HG02840 (cell line): Measurements from ENCODE around the gene CAMTA1.

Experiments
- ATAC-seq: cut with Tn5 transposase; IDR thresholded peaks from one replicate; pipeline ENCODE4 v1.9.1; 2021; ENCODE audit warnings: mild to moderate bottlenecking, moderate library complexity, moderate number of reproducible peaks; ENCODE audit not compliant: unreplicated experiment, low FRiP score

Gene CAMTA1

DNA sequence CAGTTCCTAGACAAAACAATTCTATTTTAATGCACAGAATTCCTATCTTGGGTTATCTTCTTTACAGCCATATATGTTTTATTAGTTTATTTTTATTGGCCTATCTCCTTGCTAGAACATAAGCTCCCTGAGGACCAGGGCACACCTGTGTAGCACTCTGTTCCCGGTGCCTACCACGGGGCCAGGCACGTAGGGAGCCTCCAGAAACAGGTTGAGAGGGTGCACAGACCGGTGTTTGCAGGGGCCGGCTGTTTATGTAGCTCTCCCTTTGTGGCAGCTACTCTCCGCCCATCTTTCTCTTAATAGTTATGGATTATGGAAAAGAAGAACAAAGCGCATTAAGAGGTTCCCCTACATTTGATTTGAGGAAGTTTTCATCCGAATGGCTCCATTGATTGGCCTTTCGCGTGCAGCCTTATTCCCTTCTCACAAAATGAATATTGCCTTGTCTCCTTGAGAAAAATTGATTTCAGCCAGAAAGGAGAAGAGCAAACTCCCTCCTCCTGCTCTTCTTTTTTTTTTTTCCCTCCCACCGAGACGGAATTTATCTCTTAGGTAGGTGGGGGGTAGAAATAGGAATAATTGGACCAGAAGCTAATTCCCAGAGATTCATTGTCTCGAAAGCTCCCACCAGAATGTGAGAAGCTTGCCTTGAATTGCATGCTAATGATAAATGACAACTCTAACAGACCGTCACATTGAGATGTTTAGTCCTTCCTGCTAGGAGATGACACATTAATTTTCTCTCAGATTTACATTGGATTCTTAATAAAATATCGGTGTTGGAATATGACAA is 447.4 kb downstream of the CAMTA1 start:
- no peak for ATAC-seq

DNA sequence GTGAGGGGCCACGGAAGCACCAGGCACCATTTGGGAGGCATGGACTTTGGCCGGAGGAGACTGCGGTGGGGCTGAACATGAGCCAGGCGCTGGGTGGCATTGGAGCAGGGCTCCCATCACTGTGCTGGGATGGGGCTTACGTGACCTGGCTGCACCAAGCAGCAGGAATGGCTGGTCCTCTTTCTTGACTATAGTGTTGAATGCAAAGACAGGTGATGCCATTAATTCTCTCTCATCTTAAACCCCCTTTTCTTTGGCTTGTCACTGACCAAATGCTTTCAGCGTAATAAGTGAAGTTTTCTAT is 447.9 kb downstream of the CAMTA1 start:
- ATAC-seq = no peak

DNA sequence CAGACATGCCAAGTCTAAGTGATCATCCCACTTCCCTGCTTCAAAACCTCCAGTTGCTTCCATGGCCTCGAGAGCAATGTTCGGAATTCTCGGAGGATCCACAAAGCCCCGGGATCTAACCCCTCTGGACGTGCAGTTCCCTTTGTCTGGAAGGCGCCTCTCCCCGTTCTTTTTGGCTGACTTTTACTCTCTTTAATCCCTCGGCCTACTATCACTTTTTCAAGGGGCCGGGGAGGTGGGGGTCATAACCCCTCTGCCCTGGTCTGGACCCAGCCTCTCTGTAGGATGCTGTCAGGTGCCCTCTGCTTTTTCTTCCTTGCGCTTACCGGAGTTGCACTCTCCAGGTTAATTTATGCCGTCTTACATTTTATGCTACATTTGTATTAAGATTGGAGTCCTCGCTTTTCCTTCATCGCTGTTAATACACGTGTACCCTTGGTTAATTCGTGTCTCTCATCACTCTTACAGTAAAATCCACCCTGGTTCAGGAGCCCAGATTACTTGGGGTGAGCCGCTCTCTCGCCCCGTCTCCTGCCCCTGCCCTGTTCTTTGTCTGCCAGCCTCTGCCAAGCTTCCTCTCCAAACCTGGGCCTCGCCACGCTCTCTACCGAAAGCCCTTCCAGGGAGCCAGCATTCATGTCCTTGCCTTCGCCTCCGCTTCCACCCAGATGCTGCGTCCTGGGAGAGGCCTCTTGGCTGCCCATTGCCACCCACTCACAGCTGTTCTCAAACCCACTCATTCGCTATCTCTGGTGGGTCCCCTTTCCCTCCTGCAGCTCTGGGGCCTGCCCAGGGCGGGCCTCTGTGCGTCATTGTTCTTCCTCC is 448.6 kb downstream of the CAMTA1 start:
- no peak for ATAC-seq

DNA sequence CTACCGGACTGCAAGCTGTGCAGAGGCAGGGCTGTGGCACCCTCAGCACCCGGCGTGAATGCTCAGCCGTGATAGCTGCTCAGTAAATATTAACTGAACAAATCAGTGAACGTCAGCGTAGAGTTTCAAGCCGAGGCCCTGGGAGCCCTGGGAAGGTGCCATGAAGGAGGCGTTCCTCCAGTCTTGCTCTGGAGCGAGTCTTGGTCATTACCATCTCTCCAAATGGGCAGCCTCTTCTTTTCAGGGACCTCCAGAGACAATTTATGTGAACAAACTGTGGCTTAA is 449.2 kb downstream of the CAMTA1 start:
- ATAC-seq = no peak

DNA sequence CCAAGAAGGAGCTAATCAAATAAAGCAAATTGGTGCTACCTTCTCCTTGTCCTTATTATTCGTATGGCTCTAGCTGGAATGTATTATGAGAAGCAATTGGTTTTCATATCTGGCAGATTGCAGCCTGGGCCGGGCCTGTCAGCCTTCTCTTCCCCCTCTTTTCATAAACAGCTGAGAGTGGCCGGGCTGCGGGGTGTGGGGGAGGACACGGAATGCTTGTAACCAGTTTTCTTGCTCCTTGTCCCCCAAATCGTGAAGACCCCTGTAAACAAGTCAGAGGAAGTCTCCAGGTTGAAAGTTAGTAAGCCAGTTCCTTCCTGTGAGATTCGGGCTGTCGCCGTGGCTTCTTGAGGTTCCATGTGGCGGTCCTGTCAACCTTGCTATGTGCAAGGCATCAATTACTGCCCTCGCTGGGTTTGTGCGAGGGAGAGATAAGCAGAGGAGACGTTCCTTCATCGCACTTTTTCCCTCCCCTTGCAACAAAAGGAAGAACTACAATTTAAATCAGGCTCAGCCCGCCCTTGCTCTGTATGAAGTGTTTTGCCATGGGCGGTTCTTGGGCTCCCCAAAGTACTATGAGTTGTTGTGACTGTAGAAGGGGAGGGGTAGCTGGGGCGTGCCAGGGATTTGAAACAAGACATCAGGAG is 450.7 kb downstream of the CAMTA1 start:
- ATAC-seq = no peak

DNA sequence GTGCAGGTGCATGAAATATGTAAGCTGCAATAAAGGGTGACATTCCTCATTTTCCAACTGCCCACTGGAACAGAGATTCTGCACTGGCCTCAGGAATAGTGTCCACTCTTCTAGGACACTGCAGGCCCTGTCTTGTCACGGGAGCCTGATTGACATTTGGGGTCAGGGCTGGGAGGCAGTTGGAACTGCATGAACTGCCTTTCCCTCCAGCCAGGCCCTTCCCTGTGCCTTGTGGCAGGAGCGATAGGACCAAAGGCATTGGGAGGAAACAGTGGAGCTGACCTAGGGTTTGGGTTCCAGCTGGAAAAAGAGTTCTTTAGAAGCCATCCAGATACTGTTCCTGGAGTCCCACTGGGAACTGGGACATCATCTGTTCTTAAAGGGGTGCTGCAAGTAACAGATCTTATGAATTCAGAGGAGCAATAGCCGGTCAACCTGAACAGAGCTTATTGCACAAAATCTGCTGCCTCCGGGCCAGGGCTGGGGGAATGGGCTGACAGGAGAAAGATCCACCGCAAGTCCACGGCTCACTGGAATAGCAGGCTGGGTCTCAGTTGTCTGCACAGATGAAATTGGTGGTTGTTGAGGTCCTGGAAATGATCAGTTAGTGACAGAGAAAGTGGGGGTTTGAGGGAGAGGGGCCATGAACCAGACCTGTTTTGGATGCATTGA is 451.7 kb downstream of the CAMTA1 start:
- no peak for ATAC-seq

DNA sequence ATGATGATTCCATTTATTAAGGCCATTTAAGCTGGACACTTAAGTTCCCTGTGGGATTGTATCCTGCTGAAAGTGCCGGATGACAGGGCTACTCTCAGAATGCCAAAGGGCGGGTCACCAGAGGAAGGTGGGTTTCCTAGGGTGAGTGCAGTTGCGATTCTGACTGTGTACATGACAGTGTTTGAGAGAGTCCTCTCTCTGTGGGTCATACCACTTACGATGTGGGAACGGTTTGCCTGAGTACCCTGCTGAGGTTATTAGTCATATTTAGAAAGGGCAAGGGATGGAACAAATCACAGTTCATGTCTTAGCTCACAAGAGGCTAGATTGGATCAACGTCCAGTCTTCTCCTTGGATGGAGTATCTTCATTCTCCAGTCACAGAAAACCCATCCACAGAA is 461.9 kb downstream of the CAMTA1 start:
- ATAC-seq = no peak

DNA sequence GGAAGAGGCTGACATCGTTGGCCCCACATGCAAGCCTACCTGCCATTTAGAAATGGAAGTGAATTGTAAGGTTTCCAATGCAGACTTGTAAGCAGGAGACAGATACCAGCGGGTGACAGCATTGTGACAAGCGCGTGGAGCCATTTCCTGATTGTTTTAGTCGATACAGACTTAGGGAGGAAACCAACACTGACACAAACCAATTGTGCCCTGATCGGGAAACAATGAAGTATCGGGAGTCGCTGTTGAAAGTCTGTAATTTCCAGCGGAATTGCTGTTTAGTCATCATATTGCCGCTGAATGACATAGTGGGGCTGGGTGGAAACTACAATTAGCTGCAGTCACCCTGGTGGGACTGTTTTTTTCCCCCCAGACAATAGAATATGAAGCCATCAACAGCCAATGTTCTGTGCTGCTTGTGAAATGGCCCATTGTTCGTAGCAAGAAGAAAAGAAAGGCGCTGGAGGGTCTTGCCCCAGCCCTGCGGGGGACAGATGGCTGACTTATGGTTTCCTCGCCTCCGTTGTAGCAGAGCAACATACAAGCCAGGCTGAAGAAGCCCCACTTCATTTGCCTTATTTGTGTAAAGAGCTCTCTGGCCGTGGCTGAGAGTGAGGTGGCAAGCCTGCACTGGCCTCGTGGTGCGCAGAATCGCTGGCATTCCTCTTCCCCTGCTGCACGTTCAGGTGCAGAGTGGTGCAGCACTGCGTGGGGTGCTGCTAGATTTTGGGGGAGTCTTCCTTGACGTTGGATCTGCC is 462.7 kb downstream of the CAMTA1 start:
- ATAC-seq = no peak

DNA sequence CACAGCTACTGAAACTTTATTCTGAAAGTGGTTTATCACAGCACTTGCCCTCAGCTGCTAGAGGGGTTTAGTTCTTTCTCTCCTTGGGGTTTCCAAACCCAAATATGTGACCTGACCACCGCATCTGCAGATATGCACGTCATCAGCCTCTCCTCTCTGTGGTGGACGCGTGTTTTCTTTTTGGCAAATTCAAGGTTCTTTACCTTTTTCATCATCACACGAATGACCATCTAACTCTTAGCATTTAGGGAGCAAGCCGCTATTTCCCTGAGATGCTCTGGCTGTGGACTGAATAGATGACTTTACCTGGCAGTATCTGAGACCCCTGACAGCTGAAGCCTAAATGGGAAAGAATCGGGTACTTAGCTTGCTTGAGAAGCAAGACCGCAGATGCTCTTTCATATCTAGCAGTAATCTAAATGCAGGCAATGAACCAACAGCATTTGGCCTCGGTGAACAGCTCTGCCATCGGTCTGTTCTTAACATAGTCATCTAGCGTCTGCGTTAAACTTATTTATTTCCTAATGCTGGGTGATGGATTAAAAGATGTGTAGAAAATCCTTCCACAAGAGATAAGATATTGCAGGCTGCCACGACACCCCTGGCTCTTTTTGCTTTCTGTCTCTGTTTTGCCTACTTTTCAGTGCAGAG is 463.4 kb downstream of the CAMTA1 start:
- ATAC-seq = no peak

DNA sequence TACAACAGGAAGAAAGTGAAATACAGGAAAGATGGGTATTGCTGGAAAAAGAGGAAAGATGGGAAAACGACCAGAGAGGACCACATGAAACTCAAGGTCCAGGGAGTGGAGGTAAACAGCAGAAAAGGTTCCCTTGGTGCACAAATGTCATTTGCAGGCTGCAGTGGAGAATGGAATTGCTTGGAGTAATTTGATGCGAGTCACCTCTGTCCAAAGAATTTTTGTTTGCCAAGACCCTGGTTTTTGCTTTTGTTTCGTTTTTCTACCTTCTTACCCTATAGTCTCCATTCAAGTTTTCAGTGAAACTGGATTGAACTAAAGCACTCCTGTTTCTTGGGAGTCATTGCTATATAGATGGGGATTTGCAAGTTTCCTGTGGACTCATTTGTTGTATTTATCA is 464.3 kb downstream of the CAMTA1 start:
- no peak for ATAC-seq

DNA sequence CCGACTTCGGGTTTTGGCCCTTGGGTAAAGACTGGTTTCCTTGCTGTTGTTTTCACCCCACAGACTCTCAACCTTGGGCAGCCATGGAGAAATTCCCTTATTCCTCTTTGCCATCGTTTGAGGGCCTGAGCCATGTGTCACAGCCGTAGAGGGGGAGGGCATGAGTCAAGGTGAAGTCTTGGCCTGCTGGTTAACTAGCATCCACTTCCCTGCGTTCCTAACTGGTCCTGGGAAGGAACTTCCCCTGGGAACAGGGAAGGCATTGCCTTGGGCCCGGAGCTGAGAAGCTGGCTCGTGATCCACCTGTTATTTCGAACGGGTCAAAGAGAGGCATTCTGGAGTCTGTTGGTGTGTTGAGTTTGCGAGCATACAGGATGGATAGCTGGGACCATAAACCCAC is 464.9 kb downstream of the CAMTA1 start:
- ATAC-seq = no peak

DNA sequence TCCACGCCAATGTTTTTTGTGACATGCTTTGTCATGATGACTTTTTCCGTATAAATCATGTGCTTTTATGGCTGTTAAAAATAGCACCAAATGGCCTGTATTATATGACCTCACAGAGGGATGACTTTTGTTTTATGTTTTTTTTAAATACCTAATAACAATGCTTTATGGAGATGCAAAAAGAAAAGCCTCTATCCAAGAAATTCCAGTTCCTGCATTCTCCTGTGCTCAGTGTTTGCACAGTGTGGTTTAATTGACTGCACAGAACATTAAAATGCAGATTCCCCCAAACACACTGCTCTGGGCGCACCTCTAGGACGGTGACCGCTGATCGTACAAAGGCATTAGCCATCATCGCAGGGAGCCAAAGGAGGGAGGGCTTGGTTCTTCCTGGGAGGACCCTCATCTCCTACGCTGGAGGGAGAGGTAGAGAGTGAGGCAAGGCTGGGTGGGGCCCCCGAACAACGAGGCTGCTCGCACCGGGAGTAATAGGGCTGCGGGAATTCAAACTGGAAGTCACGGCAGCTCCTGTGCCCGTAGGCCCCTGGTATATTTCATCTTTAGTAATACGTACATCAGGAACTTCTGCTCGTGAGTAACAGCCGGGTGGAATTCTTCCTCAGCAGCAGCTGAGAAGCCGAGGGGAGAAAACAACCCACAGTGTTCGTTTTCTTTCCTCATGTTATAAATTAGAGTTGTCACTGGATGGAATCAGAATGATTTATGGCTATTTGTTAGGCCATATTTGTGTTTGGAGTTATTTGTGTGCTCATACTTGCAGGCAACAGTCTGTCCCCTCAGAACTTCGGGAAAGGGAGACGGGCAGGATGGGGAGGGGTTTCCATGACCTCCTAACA is 465.6 kb downstream of the CAMTA1 start:
- no peak for ATAC-seq

DNA sequence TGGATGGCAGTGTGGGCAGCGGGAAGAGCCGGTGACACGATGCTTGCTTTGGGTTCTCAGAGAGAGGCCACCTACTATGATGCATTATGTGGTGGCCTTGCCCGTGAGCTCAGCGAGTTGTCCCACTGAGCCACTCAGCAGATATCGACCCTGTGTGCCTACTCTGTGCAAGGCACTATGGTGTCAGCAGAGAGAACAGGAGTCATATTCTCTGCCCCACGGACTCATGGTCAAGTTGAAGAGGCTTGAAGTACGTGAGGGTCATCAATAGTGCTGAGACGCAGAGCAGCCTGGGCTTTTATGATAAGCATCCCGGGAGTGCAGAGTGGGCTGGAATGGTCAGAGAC is 466.2 kb downstream of the CAMTA1 start:
- no peak for ATAC-seq

DNA sequence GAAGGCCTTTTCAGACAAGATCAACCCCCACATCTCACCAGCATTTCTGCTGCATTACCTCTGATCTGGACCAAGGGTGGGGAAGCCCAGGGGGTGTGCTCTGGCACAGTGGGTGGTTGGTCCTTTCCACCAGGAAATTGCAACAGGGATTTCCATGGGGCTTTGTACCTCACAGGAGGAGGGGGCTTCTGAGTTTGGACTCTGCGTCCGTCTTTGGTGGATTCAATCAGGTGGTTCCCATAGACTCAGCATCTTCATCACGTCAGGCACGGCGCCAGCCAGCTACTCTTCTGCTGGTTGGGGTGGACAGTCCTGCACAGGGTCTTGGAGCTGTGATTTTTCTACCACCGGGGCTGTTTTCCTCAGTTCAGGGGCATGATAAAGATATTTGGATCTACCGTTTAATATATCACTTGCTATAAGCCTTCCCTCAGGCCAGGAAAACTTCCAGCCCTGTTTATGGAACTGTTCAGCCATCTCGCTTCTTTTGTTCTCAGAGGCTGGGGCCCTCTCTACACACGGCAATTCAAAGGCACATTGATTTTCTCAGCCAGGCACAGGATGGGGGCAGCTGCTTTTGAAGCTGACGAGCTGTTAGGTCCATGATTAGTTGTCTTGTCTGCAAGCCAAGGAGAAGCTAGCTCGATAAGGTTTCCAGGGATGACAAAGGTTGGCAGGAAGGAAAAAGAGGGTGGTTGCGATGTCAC is 467.3 kb downstream of the CAMTA1 start:
- no peak for ATAC-seq

DNA sequence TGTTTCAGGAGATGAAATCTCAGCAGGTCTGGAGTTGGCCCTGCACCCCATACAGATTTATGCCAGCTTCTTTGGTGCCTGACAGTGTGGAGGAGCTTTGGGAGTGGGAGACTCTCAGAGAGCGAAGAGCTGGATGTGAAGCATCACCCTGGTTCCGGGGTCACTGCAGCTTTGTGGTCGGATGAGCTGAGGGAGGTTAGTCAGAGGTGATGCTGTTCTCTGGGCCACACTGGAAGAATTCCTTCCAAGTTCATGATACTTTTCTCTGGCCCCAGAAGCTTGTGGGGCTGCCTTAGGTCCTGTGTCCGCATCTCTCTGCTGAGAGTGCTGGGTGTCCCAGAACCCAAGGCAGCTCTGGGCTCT is 467.8 kb downstream of the CAMTA1 start:
- no peak for ATAC-seq

DNA sequence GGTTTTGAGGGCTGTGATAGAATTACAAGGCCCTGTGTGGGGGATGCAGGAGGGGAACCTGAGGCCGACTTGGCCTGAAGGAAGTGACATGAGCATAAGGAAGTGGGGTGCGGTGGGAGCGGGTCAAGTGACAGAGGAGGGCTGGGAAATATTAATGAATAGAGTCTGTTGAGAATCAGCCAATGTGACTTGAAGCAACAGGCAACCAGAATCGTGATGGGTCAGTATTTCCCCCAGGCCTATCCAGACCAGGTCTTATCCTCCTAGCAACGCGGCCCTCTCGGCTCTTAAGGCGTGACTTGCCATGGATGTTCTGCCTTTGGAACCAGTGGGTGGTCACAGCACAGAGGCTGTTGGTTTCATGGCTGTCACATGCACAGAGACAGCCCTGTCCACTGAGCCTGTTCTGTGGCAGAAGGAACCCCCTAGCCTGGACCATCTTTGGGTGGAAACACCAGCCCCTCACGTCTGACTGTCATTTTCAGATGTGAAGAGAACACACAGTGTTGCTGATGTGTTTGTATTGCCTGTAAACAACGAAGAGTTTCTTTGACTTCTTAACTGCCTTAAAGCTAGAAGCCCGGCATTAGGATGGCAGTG is 468.8 kb downstream of the CAMTA1 start:
- ATAC-seq = no peak

DNA sequence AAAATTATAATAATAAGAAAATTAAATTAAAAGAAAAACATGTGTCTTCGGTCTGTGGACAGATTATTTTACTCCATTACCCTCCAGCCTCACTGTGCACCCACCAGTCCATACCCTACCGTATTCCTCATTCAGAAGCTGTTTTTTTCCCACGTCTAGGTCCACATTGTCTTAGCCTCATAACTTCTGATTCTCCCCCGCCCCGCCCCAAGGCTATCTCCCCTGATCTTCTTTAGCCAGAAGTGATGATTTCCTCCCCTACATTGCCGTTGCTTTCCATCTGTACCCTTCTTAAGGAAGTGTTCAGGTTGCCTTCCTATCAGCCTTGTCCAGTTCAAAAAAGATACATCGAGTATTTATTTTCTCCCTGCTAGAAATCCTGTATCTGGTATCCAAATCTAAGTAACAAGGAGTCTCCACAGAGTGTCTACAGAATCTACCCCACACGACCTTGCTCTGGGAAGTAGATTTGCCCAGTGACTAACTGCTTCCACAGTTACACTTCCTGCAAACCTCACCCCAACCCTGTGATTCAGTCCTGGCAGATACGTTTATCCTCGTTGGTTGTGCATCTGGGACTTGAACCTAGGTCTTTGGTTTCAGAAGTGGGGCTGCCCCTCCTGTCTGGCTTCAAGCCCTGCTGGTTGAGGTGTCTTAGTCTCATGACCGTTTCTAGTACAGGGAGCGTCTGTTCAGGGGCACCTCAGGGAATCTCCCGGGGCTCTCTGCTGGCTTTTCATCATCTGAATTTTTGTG is 470.2 kb downstream of the CAMTA1 start:
- ATAC-seq = no peak

DNA sequence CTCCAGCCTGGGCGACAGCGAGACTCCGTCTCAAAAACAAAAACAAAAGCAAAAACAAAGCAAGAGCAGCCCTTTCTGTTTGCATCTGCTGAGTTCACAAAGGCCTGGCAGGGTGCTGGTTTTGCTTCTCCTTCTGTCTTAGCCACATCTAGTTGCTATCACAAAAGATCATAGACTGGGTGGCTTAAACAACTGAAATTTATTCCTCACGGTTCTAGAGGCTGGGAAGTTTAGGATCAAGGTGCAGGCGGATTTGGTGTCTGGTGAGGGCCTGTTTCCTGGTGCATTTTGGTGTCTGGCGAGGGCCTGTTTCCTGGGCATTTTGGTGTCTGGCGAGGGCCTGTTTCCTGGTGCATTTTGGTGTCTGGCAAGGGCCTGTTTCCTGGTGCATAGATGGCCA is 471.3 kb downstream of the CAMTA1 start:
- ATAC-seq = no peak
